Caco-2 (cell line): ENCODE data around the gene MPPED2. TPM values are rescaled to one million over a fixed set of nuclear protein-coding genes. Genes with fewer than 3 reads are reported as not detected.

ENCODE experiments used
- BruUV-seq: library from RNA; stranded (reverse); fragments of 400-500 nt; replicated peaks from 2 replicates; lab custom pipeline; 2021; lab: Mats Ljungman, UMichigan
- CTCF ChIA-PET: fragments of 300-600 bp; sonication (Branson Sonifier 250); formaldehyde crosslinking; loops from one replicate; lab custom pipeline; 2022; ENCODE audit warnings: antibody characterized with exemption; lab: Charles Lee
- POLR2A ChIA-PET: fragments of 300-600 bp; sonication (Branson Sonifier 250); formaldehyde crosslinking; loops from one replicate; lab custom pipeline; 2022; ENCODE audit warnings: antibody characterized with exemption; lab: Charles Lee
- DNase-seq, 2 experiments: peaks; one replicate each; pipeline versions ENCODE4 v3.0.0 to v3.0.0-alpha.2; 2020 to 2022
- H3K27me3 ChIP-seq: replicated peaks from 2 replicates; pipeline ENCODE4 v1.6.0; 2011; ENCODE audit warnings: low read length; ENCODE audit not compliant: control insufficient read depth, insufficient read depth
- H3K36me3 ChIP-seq: 2 replicates; pipeline ENCODE4 v1.5.1; 2011; ENCODE audit warnings: low read length; ENCODE audit not compliant: control insufficient read depth, insufficient read depth
- H3K4me1 ChIP-seq: fragments of 250-450 bp; sonication (Bioruptor Pico); 2 replicates; pipeline ENCODE4 v1.5.1; 2020; ENCODE audit warnings: mild to moderate bottlenecking
- H3K4me3 ChIP-seq: 2 replicates; pipeline ENCODE4 v1.5.1; 2011; ENCODE audit warnings: low read depth, mild to moderate bottlenecking, control low read depth, low read length
- H3K9me3 ChIP-seq: fragments of 250-450 bp; sonication (Bioruptor Pico); 2 replicates; pipeline ENCODE4 v1.5.1; 2020; ENCODE audit warnings: mild to moderate bottlenecking, moderate library complexity
- H3K27ac Mint-ChIP-seq: one replicate; pipeline ENCODE4 v1.8.0; 2022; ENCODE audit warnings: mixed read lengths; ENCODE audit not compliant: unreplicated experiment
- H3K27me3 Mint-ChIP-seq: one replicate; pipeline ENCODE4 v1.8.0; 2022; ENCODE audit warnings: mixed read lengths; ENCODE audit not compliant: insufficient read depth, unreplicated experiment
- H3K36me3 Mint-ChIP-seq: one replicate; pipeline ENCODE4 v1.8.0; 2022; ENCODE audit warnings: mild to moderate bottlenecking, mixed read lengths; ENCODE audit not compliant: insufficient read depth, unreplicated experiment
- H3K4me1 Mint-ChIP-seq: one replicate; pipeline ENCODE4 v1.8.0; 2022; ENCODE audit warnings: low read depth, mixed read lengths; ENCODE audit not compliant: unreplicated experiment
- H3K4me3 Mint-ChIP-seq: one replicate; pipeline ENCODE4 v1.8.0; 2022; ENCODE audit warnings: mild to moderate bottlenecking, moderate library complexity, mixed read lengths; ENCODE audit not compliant: unreplicated experiment
- H3K9me3 Mint-ChIP-seq: one replicate; pipeline ENCODE4 v1.8.0; 2022; ENCODE audit warnings: mixed read lengths; ENCODE audit not compliant: unreplicated experiment
- intact Hi-C: fragments of 100-400 bp; cut with micrococcal nuclease; formaldehyde crosslinking; loops from one replicate; pipeline ENCODE4 v1.10.0; 2022; ENCODE audit not compliant: unreplicated experiment
- total RNA-seq: library from RNA; stranded (reverse); gene quantifications from 2 replicates; pipeline ENCODE4 v1.2.3, GENCODE V29; 2022
- TF ChIP-seq, protein P1 (sequence below), 2 experiments: fragments of 200-600 bp in 1 of 2; IDR thresholded peaks; 1 replicate in 1 of 2; 2 replicates in 1 of 2; pipeline versions ENCODE4 v1.5.1 to v1.8.0; 2011 to 2022; ENCODE audit warnings: antibody characterized with exemption in 1 of 2, control low read depth in 1 of 2, inconsistent platforms in 1 of 2, low read depth in 1 of 2, low read length in 1 of 2, mild to moderate bottlenecking in 1 of 2, moderate library complexity in 1 of 2; ENCODE audit not compliant: insufficient read depth in 1 of 2, severe bottlenecking in 1 of 2, unreplicated experiment in 1 of 2

The MPPED2 gene
- total RNA-seq, 1 experiment from 2014 or later: not detected

DNA sequence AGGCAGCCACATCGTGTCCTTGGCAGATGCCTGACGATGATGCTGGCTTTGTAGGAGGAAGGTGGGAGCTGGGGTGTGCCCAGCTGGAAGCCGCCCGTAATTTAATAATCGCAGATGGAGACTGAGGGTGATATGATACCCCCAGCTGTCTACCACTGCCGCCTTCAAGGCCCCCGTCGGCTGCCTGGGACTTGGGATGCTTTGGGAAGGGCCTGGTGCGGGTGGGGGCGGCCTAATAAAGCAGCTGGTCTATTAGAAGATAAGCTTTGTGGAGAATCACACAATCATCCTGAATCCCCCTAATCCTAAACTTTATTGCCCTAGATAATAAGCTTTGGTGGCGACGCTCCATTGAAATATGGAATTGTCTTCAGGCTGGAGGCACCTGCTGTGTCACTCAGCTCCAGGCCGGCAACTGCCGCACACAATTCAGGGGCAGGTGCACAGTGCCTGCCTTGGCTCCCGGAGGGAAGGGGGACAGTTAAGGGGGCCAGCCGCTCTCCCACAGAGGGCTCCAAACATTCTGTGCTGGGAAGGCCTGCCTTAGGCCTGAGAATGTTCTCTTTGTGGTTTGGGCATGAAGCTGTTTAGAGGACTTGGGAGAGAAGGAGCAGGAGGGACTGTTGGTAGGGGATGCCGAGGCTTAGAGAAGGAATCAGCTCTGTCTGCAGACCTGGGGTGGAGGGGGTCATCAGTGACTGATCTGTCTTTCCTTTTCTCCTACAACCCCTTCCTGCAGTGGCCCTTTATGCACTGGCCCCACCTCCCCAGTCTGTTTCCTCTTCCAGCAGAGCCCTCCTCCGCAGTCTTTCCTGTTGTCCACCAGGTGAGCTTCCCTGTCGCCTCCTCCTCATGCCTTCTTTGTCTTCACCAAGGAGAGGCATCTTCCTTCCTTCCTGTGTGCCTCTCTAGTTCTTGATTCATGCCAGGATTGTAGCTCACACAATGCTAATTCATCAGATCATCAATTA lies 198.0 kb downstream of the MPPED2 start:
- no peaks in the 10 kb centered on the region for H3K9me3 Mint-ChIP-seq
- no peak overlapping the region for H3K27ac Mint-ChIP-seq
- H3K4me3 ChIP-seq: no peak overlapping the region
- CTCF ChIA-PET: interaction anchor here (0.8 kb wide), 1 partner anchor 12 kb away, joined by 3 read pairs; no protein-coding TSS in a partner anchor
- peaks cover 12% of the 10 kb centered on the region for H3K27me3 Mint-ChIP-seq
- no peaks in the 10 kb centered on the region for H3K4me1 ChIP-seq
- H3K4me1 Mint-ChIP-seq: no peaks in the 10 kb centered on the region
- TF ChIP-seq, protein P1, sequence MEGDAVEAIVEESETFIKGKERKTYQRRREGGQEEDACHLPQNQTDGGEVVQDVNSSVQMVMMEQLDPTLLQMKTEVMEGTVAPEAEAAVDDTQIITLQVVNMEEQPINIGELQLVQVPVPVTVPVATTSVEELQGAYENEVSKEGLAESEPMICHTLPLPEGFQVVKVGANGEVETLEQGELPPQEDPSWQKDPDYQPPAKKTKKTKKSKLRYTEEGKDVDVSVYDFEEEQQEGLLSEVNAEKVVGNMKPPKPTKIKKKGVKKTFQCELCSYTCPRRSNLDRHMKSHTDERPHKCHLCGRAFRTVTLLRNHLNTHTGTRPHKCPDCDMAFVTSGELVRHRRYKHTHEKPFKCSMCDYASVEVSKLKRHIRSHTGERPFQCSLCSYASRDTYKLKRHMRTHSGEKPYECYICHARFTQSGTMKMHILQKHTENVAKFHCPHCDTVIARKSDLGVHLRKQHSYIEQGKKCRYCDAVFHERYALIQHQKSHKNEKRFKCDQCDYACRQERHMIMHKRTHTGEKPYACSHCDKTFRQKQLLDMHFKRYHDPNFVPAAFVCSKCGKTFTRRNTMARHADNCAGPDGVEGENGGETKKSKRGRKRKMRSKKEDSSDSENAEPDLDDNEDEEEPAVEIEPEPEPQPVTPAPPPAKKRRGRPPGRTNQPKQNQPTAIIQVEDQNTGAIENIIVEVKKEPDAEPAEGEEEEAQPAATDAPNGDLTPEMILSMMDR (IDR thresholded peaks at IDR 0.05; ENCODE audit: insufficient read depth in 1 of 2, low read depth in 1 of 2, low read length in 1 of 2, severe bottlenecking in 1 of 2, unreplicated experiment in 1 of 2): no peak
- intact Hi-C loops: no loop called here
- H3K4me3 Mint-ChIP-seq: no peak overlapping the region
- no TSS peak for BruUV-seq
- no peaks in the 10 kb centered on the region for H3K9me3 ChIP-seq
- H3K36me3 Mint-ChIP-seq: no peaks in the 10 kb centered on the region
- DNase-seq: no peak
- no peaks in the 10 kb centered on the region for H3K27me3 ChIP-seq
- POLR2A ChIA-PET: no interaction called here
- no peaks in the 10 kb centered on the region for H3K36me3 ChIP-seq

DNA sequence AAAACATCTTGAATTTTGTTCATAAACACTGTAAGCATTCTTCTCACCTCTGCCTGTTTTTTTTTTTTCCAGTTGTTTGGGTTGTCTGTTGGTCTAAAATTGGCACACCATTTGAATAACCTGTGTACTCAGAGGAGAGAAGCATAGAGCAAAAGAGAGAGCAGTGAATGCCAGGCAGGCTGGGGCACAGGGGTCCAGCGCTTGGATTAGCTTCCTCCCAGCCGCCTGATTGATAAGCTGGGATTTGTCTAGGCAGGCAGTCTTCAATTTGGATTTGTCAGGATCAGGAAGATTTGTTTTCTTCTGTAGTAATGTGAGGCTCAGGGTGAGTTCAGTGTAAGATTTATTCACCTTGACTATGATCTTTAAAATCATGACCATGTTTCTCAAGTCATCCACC lies 204.3 kb downstream of the MPPED2 start:
- Mint-ChIP-seq H3K27ac (no peak overlapping the region), H3K27me3 (peaks cover 8% of the 10 kb centered on the region), H3K36me3 (no peaks in the 10 kb centered on the region), H3K9me3 (no peaks in the 10 kb centered on the region), H3K4me3 (no peak overlapping the region), H3K4me1 (no peaks in the 10 kb centered on the region)
- TF ChIP-seq, protein P1 (IDR thresholded peaks at IDR 0.05; ENCODE audit: insufficient read depth in 1 of 2, low read depth in 1 of 2, low read length in 1 of 2, severe bottlenecking in 1 of 2, unreplicated experiment in 1 of 2): no peak
- Histone ChIP-seq H3K4me1 (no peaks in the 10 kb centered on the region), H3K9me3 (no peaks in the 10 kb centered on the region), H3K36me3 (no peaks in the 10 kb centered on the region), H3K27me3 (no peaks in the 10 kb centered on the region; the same call in 1 of the 2 replicates), H3K4me3 (no peak overlapping the region)
- CTCF ChIA-PET: no interaction called here
- DNase-seq: no peak
- intact Hi-C loops: no loop called here
- no TSS peak for BruUV-seq
- POLR2A ChIA-PET: no interaction called here

DNA sequence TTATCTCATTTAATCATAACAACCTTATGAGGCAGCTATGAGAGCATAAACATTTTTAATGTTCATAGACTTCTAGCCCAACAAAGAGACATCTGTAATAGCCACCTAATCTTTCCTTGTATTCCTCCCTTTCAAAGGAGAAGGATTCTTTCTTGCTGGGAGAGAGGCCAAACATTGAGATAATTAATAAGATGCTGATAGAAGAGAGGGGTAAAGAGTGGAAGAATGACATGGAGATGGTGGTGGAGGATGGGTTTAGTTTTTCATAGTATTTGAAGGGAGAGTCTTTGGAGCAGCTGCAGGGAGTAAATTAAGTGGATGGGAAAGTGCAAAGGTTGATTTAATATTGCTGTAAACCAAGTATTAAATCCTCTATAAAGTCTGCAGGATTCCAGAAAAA lies 205.3 kb downstream of the MPPED2 start:
- intact Hi-C loops: no loop called here
- BruUV-seq: no TSS peak
- TF ChIP-seq, protein P1 (IDR thresholded peaks at IDR 0.05; ENCODE audit: insufficient read depth in 1 of 2, low read depth in 1 of 2, low read length in 1 of 2, severe bottlenecking in 1 of 2, unreplicated experiment in 1 of 2): no peak
- H3K4me1 Mint-ChIP-seq: no peaks in the 10 kb centered on the region
- H3K27me3 Mint-ChIP-seq: peaks cover 7% of the 10 kb centered on the region
- Histone ChIP-seq H3K27me3 (no peaks in the 10 kb centered on the region; the same call in 1 of the 2 replicates), H3K4me1 (no peaks in the 10 kb centered on the region), H3K9me3 (no peaks in the 10 kb centered on the region), H3K4me3 (no peak overlapping the region), H3K36me3 (no peaks in the 10 kb centered on the region)
- no peak overlapping the region for H3K27ac Mint-ChIP-seq
- CTCF ChIA-PET: no interaction called here
- no peak overlapping the region for H3K4me3 Mint-ChIP-seq
- H3K36me3 Mint-ChIP-seq: no peaks in the 10 kb centered on the region
- POLR2A ChIA-PET: no interaction called here
- no peak for DNase-seq
- no peaks in the 10 kb centered on the region for H3K9me3 Mint-ChIP-seq
